ENCODE data around the gene CPEB3. TPM values are rescaled to one million over a fixed set of nuclear protein-coding genes. Genes with fewer than 3 reads are reported as not detected.
"Not testable (repeated sequence)": the region's sequence is repeated elsewhere in the genome, so short reads cannot be mapped to it uniquely, and the experiment has no call there.

Gene CPEB3
- total and polyA plus RNA-seq, 10 donors, result 1.0 to 10.1 (median 7.3) TPM

DNA sequence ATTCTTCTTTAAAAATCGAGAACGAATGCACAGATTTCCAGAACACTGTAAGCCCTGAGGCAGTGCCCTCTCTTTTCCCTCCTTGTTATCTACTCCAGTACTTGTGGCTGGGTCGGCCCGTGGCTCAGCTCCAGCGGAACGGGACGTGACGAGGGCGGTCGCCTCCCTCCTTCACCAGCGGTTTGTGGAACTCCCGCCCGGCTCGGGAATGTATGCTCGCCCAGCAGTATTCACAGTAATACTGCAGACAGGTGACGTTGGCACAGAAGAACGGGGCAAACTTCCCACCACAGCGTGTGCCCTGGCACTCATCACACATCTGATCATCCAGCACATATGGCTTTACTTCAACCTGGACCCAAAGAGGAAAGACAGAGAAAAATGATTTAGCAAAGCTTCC lies 238.8 kb downstream of the CPEB3 start:
- H3K36me3 ChIP-seq, result peaks cover 0 to 41% (median 9%) of the 10 kb centered on the region in 6 donors
- TF ChIP-seq, protein P1, sequence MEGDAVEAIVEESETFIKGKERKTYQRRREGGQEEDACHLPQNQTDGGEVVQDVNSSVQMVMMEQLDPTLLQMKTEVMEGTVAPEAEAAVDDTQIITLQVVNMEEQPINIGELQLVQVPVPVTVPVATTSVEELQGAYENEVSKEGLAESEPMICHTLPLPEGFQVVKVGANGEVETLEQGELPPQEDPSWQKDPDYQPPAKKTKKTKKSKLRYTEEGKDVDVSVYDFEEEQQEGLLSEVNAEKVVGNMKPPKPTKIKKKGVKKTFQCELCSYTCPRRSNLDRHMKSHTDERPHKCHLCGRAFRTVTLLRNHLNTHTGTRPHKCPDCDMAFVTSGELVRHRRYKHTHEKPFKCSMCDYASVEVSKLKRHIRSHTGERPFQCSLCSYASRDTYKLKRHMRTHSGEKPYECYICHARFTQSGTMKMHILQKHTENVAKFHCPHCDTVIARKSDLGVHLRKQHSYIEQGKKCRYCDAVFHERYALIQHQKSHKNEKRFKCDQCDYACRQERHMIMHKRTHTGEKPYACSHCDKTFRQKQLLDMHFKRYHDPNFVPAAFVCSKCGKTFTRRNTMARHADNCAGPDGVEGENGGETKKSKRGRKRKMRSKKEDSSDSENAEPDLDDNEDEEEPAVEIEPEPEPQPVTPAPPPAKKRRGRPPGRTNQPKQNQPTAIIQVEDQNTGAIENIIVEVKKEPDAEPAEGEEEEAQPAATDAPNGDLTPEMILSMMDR (IDR thresholded peaks at IDR 0.05 in 8 of 11, conservative IDR thresholded peaks at IDR 0.05 in 3 of 11), result no peak
- TF ChIP-seq POLR2AphosphoS5 (IDR thresholded peaks at IDR 0.05), result peak in 1 of 3 donors; percentile 38
- no peak overlapping the region for H3K27ac ChIP-seq
- 93 to 95% (median 94%) methylated on average over 18 of the region's 18 CpGs for WGBS, 5 donors
- no peak overlapping the region for H3K4me3 ChIP-seq
- intact Hi-C loops (cut with DNase I; ENCODE audit: low total_unique reads), result no loop called here
- peaks cover 0 to 12% (median 2%) of the 10 kb centered on the region in 6 donors for H3K4me1 ChIP-seq
- DNase-seq, result no peak
- no peaks in the 10 kb centered on the region for H3K9me3 ChIP-seq
- H3K27me3 ChIP-seq (replicated peaks in 1 of 7), result no peaks in the 10 kb centered on the region

DNA sequence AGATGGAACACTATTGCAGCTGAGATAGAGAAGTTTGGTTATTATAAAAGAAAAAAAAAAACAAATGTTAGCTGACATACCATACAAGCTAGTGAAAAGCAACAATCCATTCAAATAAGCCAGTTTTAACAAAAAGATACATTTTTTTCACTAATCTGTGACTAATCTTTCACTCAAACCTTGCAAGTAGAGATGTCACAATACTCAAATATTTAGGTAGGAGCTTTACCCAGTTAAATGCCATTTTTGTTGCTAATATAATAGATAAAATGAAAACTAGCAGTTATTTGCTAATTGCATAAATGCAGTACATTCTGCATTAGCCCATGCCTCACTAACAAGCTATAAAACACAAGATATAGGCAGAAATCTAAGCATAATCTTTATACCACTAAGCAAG lies 243.7 kb downstream of the CPEB3 start:
- H3K4me1 ChIP-seq, result peaks cover 0 to 12% (median 2%) of the 10 kb centered on the region in 6 donors
- intact Hi-C loops (cut with DNase I; ENCODE audit: low total_unique reads), result no loop called here
- no peaks in the 10 kb centered on the region for H3K9me3 ChIP-seq
- H3K27ac ChIP-seq, result no peak overlapping the region
- no peak overlapping the region for H3K4me3 ChIP-seq
- DNase-seq, result no peak
- TF ChIP-seq POLR2AphosphoS5 (IDR thresholded peaks at IDR 0.05) (no peak), POLR2A (IDR thresholded peaks at IDR 0.05) (no peak)
- TF ChIP-seq, protein P1 (IDR thresholded peaks at IDR 0.05 in 8 of 11, conservative IDR thresholded peaks at IDR 0.05 in 3 of 11), result no peak
- peaks cover 0 to 19% (median 6%) of the 10 kb centered on the region in 6 donors for H3K36me3 ChIP-seq
- no peaks in the 10 kb centered on the region for H3K27me3 ChIP-seq (replicated peaks in 1 of 7)

DNA sequence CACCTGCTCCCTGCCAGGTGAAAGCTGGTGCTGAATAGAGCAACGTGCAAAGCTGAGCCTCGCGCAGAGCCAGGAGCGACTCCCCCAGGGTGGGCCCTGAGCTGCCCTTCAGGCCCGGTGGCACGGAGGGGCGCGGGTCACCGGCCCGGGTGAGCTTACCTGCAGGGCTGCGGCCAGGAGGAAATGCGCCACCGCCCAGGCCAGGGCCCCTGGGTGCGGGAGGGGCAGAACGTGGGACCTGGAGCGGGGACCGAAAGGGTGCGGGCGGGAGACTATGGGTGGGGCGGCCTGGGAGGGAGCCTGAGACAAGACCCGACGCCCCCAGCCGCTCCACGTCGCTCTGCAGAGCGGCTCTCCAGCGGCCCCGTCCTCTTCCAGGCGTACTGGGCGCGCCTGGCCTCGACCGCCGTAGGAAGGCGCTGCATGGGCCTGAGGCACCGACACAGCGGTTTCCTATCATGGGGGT lies 245.2 kb downstream of the CPEB3 start:
- TF ChIP-seq POLR2A (IDR thresholded peaks at IDR 0.05), result no peak
- peak; percentile 4 to 57 (median 23) for TF ChIP-seq POLR2AphosphoS5 (IDR thresholded peaks at IDR 0.05)
- peaks cover 0 to 8% (median 0%) of the 10 kb centered on the region in 6 donors for H3K36me3 ChIP-seq
- intact Hi-C loops (cut with DNase I; ENCODE audit: low total_unique reads), result no loop called here
- no peak for DNase-seq
- no peaks in the 10 kb centered on the region for H3K27me3 ChIP-seq (replicated peaks in 1 of 7)
- no peaks in the 10 kb centered on the region for H3K9me3 ChIP-seq
- 53 to 72% (median 70%) methylated on average over 31 to 37 of the region's 37 CpGs for WGBS, 5 donors
- peaks cover 0 to 12% (median 2%) of the 10 kb centered on the region in 6 donors for H3K4me1 ChIP-seq
- no peak overlapping the region for H3K27ac ChIP-seq
- no peak overlapping the region for H3K4me3 ChIP-seq

DNA sequence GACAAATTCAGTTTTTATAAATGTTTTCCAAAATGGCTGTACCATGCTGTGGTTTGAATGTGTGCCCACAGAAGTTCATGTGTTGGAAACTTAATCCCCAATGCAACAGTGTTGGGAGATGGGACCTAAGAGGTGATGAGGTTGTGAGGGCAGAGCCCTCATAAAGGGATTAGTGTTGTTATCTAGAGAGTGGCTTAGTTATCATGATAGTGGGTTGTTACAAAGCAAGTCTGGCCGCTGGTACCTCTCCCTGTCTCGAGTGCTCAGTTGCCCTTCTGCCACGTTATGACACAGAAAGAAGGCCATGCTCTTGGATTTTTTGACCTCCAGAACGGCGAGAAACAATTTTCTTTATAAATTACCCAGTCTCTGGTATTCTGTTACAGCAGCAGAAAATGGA lies 248.3 kb downstream of the CPEB3 start:
- no peak for TF ChIP-seq POLR2AphosphoS5 (IDR thresholded peaks at IDR 0.05)
- TF ChIP-seq POLR2A (IDR thresholded peaks at IDR 0.05), result no peak
- TF ChIP-seq, protein P1 (IDR thresholded peaks at IDR 0.05 in 8 of 11, conservative IDR thresholded peaks at IDR 0.05 in 3 of 11), result no peak
- DNase-seq, result no peak
- WGBS, 5 donors, result 88 to 99% (median 92%) methylated on average over 5 of the region's 5 CpGs

DNA sequence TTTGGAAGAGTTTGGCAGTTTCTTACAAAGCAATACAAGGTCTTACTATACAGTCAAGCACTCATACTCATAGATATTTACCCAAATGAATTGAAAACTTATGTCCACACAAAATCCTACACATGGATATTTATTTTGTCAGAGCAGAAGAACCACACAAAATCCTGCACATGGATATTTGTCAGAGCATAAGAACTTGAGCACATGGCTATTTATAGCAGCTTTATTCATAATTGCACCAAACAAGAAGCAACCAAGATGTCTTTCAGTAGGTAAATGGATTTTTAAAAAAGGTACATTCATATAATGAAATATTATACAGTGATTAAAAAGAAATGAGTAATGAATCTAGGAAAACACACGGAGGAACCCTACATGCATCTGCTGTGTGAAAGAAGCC lies 251.9 kb downstream of the CPEB3 start:
- Histone ChIP-seq H3K27me3 (replicated peaks in 1 of 7) (no peaks in the 10 kb centered on the region), H3K4me3 (no peak overlapping the region), H3K9me3 (no peaks in the 10 kb centered on the region), H3K27ac (no peak overlapping the region), H3K36me3 (peaks cover 0 to 15% (median 0%) of the 10 kb centered on the region in 6 donors), H3K4me1 (no peaks in the 10 kb centered on the region)
- WGBS, 5 donors, result 88 to 95% (median 93%) methylated on average over 1 of the region's 1 CpG
- no peak for DNase-seq
- no peak for TF ChIP-seq POLR2A (IDR thresholded peaks at IDR 0.05)
- TF ChIP-seq, protein P1 (IDR thresholded peaks at IDR 0.05 in 8 of 11, conservative IDR thresholded peaks at IDR 0.05 in 3 of 11), result no peak
- no peak for TF ChIP-seq POLR2AphosphoS5 (IDR thresholded peaks at IDR 0.05)
- intact Hi-C loops (cut with DNase I; ENCODE audit: low total_unique reads), result no loop called here

More for the DNA sequence above, 248.3 kb downstream of the CPEB3 start:
- H3K27me3 ChIP-seq (replicated peaks in 1 of 7), result no peaks in the 10 kb centered on the region
- peaks cover 0 to 8% (median 0%) of the 10 kb centered on the region in 6 donors for H3K36me3 ChIP-seq
- no peaks in the 10 kb centered on the region for H3K9me3 ChIP-seq
- no peaks in the 10 kb centered on the region for H3K4me1 ChIP-seq
- H3K4me3 ChIP-seq, result no peak overlapping the region
- H3K27ac ChIP-seq, result no peak overlapping the region
- intact Hi-C loops (cut with DNase I; ENCODE audit: low total_unique reads), result no loop called here

DNA sequence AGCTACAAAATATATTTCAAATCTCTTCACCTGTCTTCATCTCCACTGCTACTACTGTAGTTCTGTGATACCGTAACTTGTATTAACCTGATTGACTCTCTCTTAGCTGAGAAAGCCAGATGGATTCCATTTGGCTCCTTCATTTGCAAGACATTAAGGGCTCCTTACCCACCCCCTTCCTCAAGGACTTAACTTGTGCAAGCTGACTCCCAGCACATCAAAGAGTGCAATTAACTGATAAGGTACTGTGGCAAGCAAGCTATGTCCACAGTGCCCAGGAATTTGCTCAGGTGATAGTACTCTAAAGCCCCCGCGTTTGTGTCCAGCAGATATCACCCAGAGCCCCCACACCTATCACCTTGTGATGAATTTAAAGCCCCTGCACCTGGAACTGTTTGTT lies 257.8 kb downstream of the CPEB3 start:
- H3K4me3 ChIP-seq; DNase-seq; H3K4me1 ChIP-seq; H3K27ac ChIP-seq; H3K9me3 ChIP-seq; H3K27me3 ChIP-seq (replicated peaks in 1 of 7); intact Hi-C loops (cut with DNase I; ENCODE audit: low total_unique reads): not testable (repeated sequence)
- 85 to 91% (median 89%) methylated on average over 3 of the region's 3 CpGs for WGBS, 5 donors
- H3K36me3 ChIP-seq, result peaks cover 0 to 74% (median 38%) of the 10 kb centered on the region in 6 donors
